ENCODE data around the gene TSEN2. TPM values are rescaled to one million over a fixed set of nuclear protein-coding genes. Genes with fewer than 3 reads are reported as not detected.
"Not testable (repeated sequence)": the region's sequence is repeated elsewhere in the genome, so short reads cannot be mapped to it uniquely, and the experiment has no call there.

The TSEN2 gene
- total RNA-seq, 1 donor from 2014 or later: 11.3 TPM

GRCh38 chr3:12471241-12471640, 13.0 kb upstream of the TSEN2 start:
- no peak for DNase-seq (ENCODE audit: extremely low read depth, low read depth, low spot score)

GRCh38 chr3:12472000-12472610, 12.2 kb upstream of the TSEN2 start:
- no peak for DNase-seq (ENCODE audit: extremely low read depth, low read depth, low spot score)

- no peak for DNase-seq (ENCODE audit: extremely low read depth, low read depth, low spot score)
These were observed 11.5 kb upstream of the TSEN2 start for GRCh38 chr3:12472796-12473195.

- DNase-seq (ENCODE audit: extremely low read depth, low read depth, low spot score): no peak
These were observed 10.8 kb upstream of the TSEN2 start for GRCh38 chr3:12473511-12473910.

- DNase-seq (ENCODE audit: extremely low read depth, low read depth, low spot score): no peak
These were observed 7.9 kb upstream of the TSEN2 start for GRCh38 chr3:12476238-12476897.

GRCh38 chr3:12477256-12477655, 7.0 kb upstream of the TSEN2 start:
- DNase-seq (ENCODE audit: extremely low read depth, low read depth, low spot score): no peak

- no peak for DNase-seq (ENCODE audit: extremely low read depth, low read depth, low spot score)
These were observed 6.0 kb upstream of the TSEN2 start for GRCh38 chr3:12478326-12478725.

GRCh38 chr3:12479198-12479597, 5.1 kb upstream of the TSEN2 start:
- not testable (repeated sequence) for DNase-seq (ENCODE audit: extremely low read depth, low read depth, low spot score)

GRCh38 chr3:12479919-12480427, 4.3 kb upstream of the TSEN2 start:
- DNase-seq (ENCODE audit: extremely low read depth, low read depth, low spot score): no peak

GRCh38 chr3:12483410-12483809, 870 bp upstream of the TSEN2 start:
- DNase-seq (ENCODE audit: extremely low read depth, low read depth, low spot score): no peak

- no peak for DNase-seq (ENCODE audit: extremely low read depth, low read depth, low spot score)
These were observed 445 bp upstream of the TSEN2 start for GRCh38 chr3:12483872-12484197.

- no peak for DNase-seq (ENCODE audit: extremely low read depth, low read depth, low spot score)
These were observed 675 bp downstream of the TSEN2 start for GRCh38 chr3:12484983-12485327.

- DNase-seq (ENCODE audit: extremely low read depth, low read depth, low spot score): no peak
These were observed 1.7 kb downstream of the TSEN2 start for GRCh38 chr3:12486001-12486400.

GRCh38 chr3:12486916-12487315, 2.6 kb downstream of the TSEN2 start:
- DNase-seq (ENCODE audit: extremely low read depth, low read depth, low spot score): no peak

GRCh38 chr3:12487336-12487735, 3.1 kb downstream of the TSEN2 start:
- DNase-seq (ENCODE audit: extremely low read depth, low read depth, low spot score): no peak

- no peak for DNase-seq (ENCODE audit: extremely low read depth, low read depth, low spot score)
These were observed 3.5 kb downstream of the TSEN2 start for GRCh38 chr3:12487786-12488185.

GRCh38 chr3:12489368-12489767, 5.1 kb downstream of the TSEN2 start:
- no peak for DNase-seq (ENCODE audit: extremely low read depth, low read depth, low spot score)

- DNase-seq (ENCODE audit: extremely low read depth, low read depth, low spot score): no peak
These were observed 5.6 kb downstream of the TSEN2 start for GRCh38 chr3:12489832-12490231.

- DNase-seq (ENCODE audit: extremely low read depth, low read depth, low spot score): no peak
These were observed 6.3 kb downstream of the TSEN2 start for GRCh38 chr3:12490547-12490946.

GRCh38 chr3:12495749-12496452, 11.6 kb downstream of the TSEN2 start:
- no peak for DNase-seq (ENCODE audit: extremely low read depth, low read depth, low spot score)

- no peak for DNase-seq (ENCODE audit: extremely low read depth, low read depth, low spot score)
These were observed 12.1 kb downstream of the TSEN2 start for GRCh38 chr3:12496453-12496761.

GRCh38 chr3:12499474-12499873, 15.2 kb downstream of the TSEN2 start:
- DNase-seq (ENCODE audit: extremely low read depth, low read depth, low spot score): no peak
